Left lung (tissue), 10 donors: Measurements from ENCODE around the gene ZBED6. TPM values are rescaled to one million over a fixed set of nuclear protein-coding genes. Genes with fewer than 3 reads are reported as not detected.
A peak's percentile ranks its signal among the peaks of the same experiment; 100 is the strongest.

ENCODE experiments used
- ATAC-seq: fragments of 200-7000 bp; cut with Tn5 transposase; one replicate; pipeline ENCODE4 v1.9.1; 2020; ENCODE audit warnings: moderate library complexity
- DNase-seq, 4 donors: peaks; one replicate each; pipeline ENCODE4 v3.0.0-alpha.2; 2013 to 2020
- H3K27ac ChIP-seq, 2 donors: fragments of 200-600 bp; sonication (generic) in 1 of 2; one replicate each; pipeline versions ENCODE4 v1.5.0 to v1.8.0; 2020 to 2021
- H3K27me3 ChIP-seq, 2 donors: fragments of 200-600 bp; sonication (generic) in 1 of 2; one replicate each; pipeline versions ENCODE4 v1.5.0 to v1.8.0; 2020 to 2021
- H3K36me3 ChIP-seq, 2 donors: fragments of 200-600 bp; sonication (generic) in 1 of 2; one replicate each; pipeline versions ENCODE4 v1.5.0 to v1.8.0; 2020 to 2021
- H3K4me1 ChIP-seq, 2 donors: fragments of 200-600 bp; one replicate each; pipeline ENCODE4 v1.8.0; 2021
- H3K4me3 ChIP-seq, 2 donors: fragments of 200-600 bp; sonication (generic) in 1 of 2; one replicate each; pipeline versions ENCODE4 v1.5.0 to v1.8.0; 2020 to 2021; ENCODE audit warnings: mild to moderate bottlenecking in 1 of 2
- H3K9me3 ChIP-seq, 2 donors: fragments of 200-600 bp; sonication (generic) in 1 of 2; one replicate each; pipeline versions ENCODE4 v1.5.0 to v1.8.0; 2020 to 2021
- CTCF ChIP-seq, 2 donors: fragments of 200-600 bp; sonication (generic) in 1 of 2; IDR thresholded peaks; one replicate each; pipeline versions ENCODE4 v1.5.0 to v1.8.0; 2021; ENCODE audit warnings: antibody characterized with exemption in 2 of 2
- intact Hi-C, 2 donors: fragments of 100-400 bp; cut with DNase I; formaldehyde crosslinking; loops; one replicate each; pipeline versions ENCODE4 v1.11.2 to v1.14.2; 2022
- polyA plus RNA-seq, 6 donors: library from polyadenylated mRNA; unstranded; fragments of 120-200 nt; gene quantifications; one replicate each; pipeline ENCODE4 v1.2.1, GENCODE V29; 2013; ENCODE audit not compliant: insufficient read length in 6 of 6
- total RNA-seq, 2 donors: library from RNA; stranded (reverse); fragmentation: NEBNext Ultra II Directional; extraction: Animal tissue kit (Norgen Biotek cat#: 25700); gene quantifications; one replicate each; pipeline ENCODE4 v1.2.1, GENCODE V29; 2021
- donor health status: DM: no; HTN: yes; CAD: no.
- donor health status: DM: no; HTN: no; CAD: no.

The ZBED6 gene
- total and polyA plus RNA-seq, 8 donors = 14.6 to 32.8 (median 17.6) TPM

GRCh38 chr1:203771901-203772301 is 23.5 kb upstream of the ZBED6 start:
- no peak overlapping the region for H3K4me3 ChIP-seq
- DNase-seq (peak in 1 of 4 donors; percentile 50), ATAC-seq (no peak)
- H3K27me3 ChIP-seq = no peaks in the 10 kb centered on the region
- H3K36me3 ChIP-seq = no peaks in the 10 kb centered on the region
- H3K27ac ChIP-seq = no peak overlapping the region
- no peak for TF ChIP-seq CTCF (IDR thresholded peaks at IDR 0.05)
- peaks cover 0 to 14% of the 10 kb centered on the region in 2 donors for H3K4me1 ChIP-seq
- H3K9me3 ChIP-seq = no peaks in the 10 kb centered on the region
- intact Hi-C loops = no loop called here

GRCh38 chr1:203772836-203773235 is 22.6 kb upstream of the ZBED6 start:
- DNase-seq = no peak
- no peaks in the 10 kb centered on the region for H3K36me3 ChIP-seq
- intact Hi-C loops = no loop called here
- H3K4me3 ChIP-seq = no peak overlapping the region
- no peak for TF ChIP-seq CTCF (IDR thresholded peaks at IDR 0.05)
- H3K9me3 ChIP-seq = no peaks in the 10 kb centered on the region
- H3K27ac ChIP-seq = no peak overlapping the region
- no peaks in the 10 kb centered on the region for H3K27me3 ChIP-seq
- ATAC-seq = no peak
- H3K4me1 ChIP-seq = peaks cover 0 to 14% of the 10 kb centered on the region in 2 donors

- intact Hi-C loops = no loop called here
- no peak for DNase-seq
- Histone ChIP-seq H3K9me3 (no peaks in the 10 kb centered on the region), H3K27ac (no peak overlapping the region), H3K36me3 (no peaks in the 10 kb centered on the region), H3K4me3 (no peak overlapping the region), H3K27me3 (no peaks in the 10 kb centered on the region), H3K4me1 (no peaks in the 10 kb centered on the region)
- ATAC-seq = peak; percentile 48
- TF ChIP-seq CTCF (IDR thresholded peaks at IDR 0.05) = no peak
Observed at GRCh38 chr1:203776636-203777035, 18.8 kb upstream of the ZBED6 start.

- intact Hi-C loops = no loop called here
- no peaks in the 10 kb centered on the region for H3K27me3 ChIP-seq
- H3K4me3 ChIP-seq = no peak overlapping the region
- ATAC-seq (no peak), DNase-seq (no peak)
- H3K36me3 ChIP-seq = no peaks in the 10 kb centered on the region
- no peak overlapping the region for H3K27ac ChIP-seq
- no peaks in the 10 kb centered on the region for H3K9me3 ChIP-seq
- TF ChIP-seq CTCF (IDR thresholded peaks at IDR 0.05) = no peak
- no peaks in the 10 kb centered on the region for H3K4me1 ChIP-seq
Observed at GRCh38 chr1:203777596-203777995, 17.8 kb upstream of the ZBED6 start.

GRCh38 chr1:203778146-203778545 is 17.3 kb upstream of the ZBED6 start:
- Histone ChIP-seq H3K9me3 (no peaks in the 10 kb centered on the region), H3K36me3 (no peaks in the 10 kb centered on the region), H3K27ac (no peak overlapping the region), H3K4me3 (no peak overlapping the region), H3K4me1 (no peaks in the 10 kb centered on the region), H3K27me3 (no peaks in the 10 kb centered on the region)
- ATAC-seq = no peak
- intact Hi-C loops = no loop called here
- no peak for TF ChIP-seq CTCF (IDR thresholded peaks at IDR 0.05)
- DNase-seq = no peak
